ENCODE results near the gene KLF11. TPM values are rescaled to one million over a fixed set of nuclear protein-coding genes. Genes with fewer than 3 reads are reported as not detected.

KLF11 gene
- polyA plus RNA-seq, 1 experiment: 4.9 TPM

- Histone ChIP-seq H3K9me3 (ENCODE audit: control insufficient read depth, insufficient read depth, low read length) (no peaks in the 10 kb centered on the region), H3K4me3 (ENCODE audit: low read depth, low read length) (no peak overlapping the region), H3K27me3 (ENCODE audit: control insufficient read depth, insufficient read depth, low read length) (no peaks in the 10 kb centered on the region), H3K27ac (ENCODE audit: low read depth, low read length) (no peak overlapping the region)
- no peak for TF ChIP-seq CTCF (IDR thresholded peaks at IDR 0.05; ENCODE audit: low read depth, low read length)
- ChIA-PET CTCF (interaction anchor here (0.6 kb wide), 1 partner anchor 49 kb away, joined by 8 read pairs; no protein-coding TSS in a partner anchor), POLR2A (no interaction called here)
- no peak for DNase-seq (ENCODE audit: low read depth, low spot score)
These were observed 44.3 kb upstream of the KLF11 start for GRCh38 chr2:9998916-9999654.

- H3K27ac ChIP-seq (ENCODE audit: low read depth, low read length): no peak overlapping the region
- ChIA-PET CTCF (interaction anchor here (0.6 kb wide), 1 partner anchor 49 kb away, joined by 8 read pairs; no protein-coding TSS in a partner anchor), POLR2A (no interaction called here)
- H3K4me3 ChIP-seq (ENCODE audit: low read depth, low read length): no peak overlapping the region
- DNase-seq (ENCODE audit: low read depth, low spot score): no peak
- no peak for TF ChIP-seq CTCF (IDR thresholded peaks at IDR 0.05; ENCODE audit: low read depth, low read length)
- no peaks in the 10 kb centered on the region for H3K27me3 ChIP-seq (ENCODE audit: control insufficient read depth, insufficient read depth, low read length)
- no peaks in the 10 kb centered on the region for H3K9me3 ChIP-seq (ENCODE audit: control insufficient read depth, insufficient read depth, low read length)
These were observed 43.7 kb upstream of the KLF11 start for GRCh38 chr2:9999693-10000092.

- TF ChIP-seq CTCF (IDR thresholded peaks at IDR 0.05; ENCODE audit: low read depth, low read length): no peak
- CTCF ChIA-PET: interaction anchor here (1.0 to 2.7 kb wide), 2 partner anchors 16 to 201 kb away, joined by 3 to 11 read pairs; no protein-coding TSS in a partner anchor
- POLR2A ChIA-PET: no interaction called here
These were observed 42.8 kb upstream of the KLF11 start for GRCh38 chr2:10000541-10000940.

GRCh38 chr2:10001586-10001985, 41.8 kb upstream of the KLF11 start:
- peaks cover 5% of the 10 kb centered on the region for H3K9me3 ChIP-seq (ENCODE audit: control insufficient read depth, insufficient read depth, low read length)
- no peak for TF ChIP-seq CTCF (IDR thresholded peaks at IDR 0.05; ENCODE audit: low read depth, low read length)
- ChIA-PET POLR2A (no interaction called here), CTCF (interaction anchor here (0.7 to 2.7 kb wide), 3 partner anchors 17 to 220 kb away, joined by 3 to 11 read pairs (median 3); no protein-coding TSS in a partner anchor)
- no peak for DNase-seq (ENCODE audit: low read depth, low spot score)
- no peak overlapping the region for H3K4me3 ChIP-seq (ENCODE audit: low read depth, low read length)
- H3K27ac ChIP-seq (ENCODE audit: low read depth, low read length): no peak overlapping the region
- no peaks in the 10 kb centered on the region for H3K27me3 ChIP-seq (ENCODE audit: control insufficient read depth, insufficient read depth, low read length)

More at GRCh38 chr2:10000541-10000940, 42.8 kb upstream of the KLF11 start:
- no peaks in the 10 kb centered on the region for H3K9me3 ChIP-seq (ENCODE audit: control insufficient read depth, insufficient read depth, low read length)
- H3K4me3 ChIP-seq (ENCODE audit: low read depth, low read length): no peak overlapping the region
- no peak for DNase-seq (ENCODE audit: low read depth, low spot score)
- H3K27ac ChIP-seq (ENCODE audit: low read depth, low read length): no peak overlapping the region
- H3K27me3 ChIP-seq (ENCODE audit: control insufficient read depth, insufficient read depth, low read length): no peaks in the 10 kb centered on the region

GRCh38 chr2:10002109-10002508, 41.2 kb upstream of the KLF11 start:
- Histone ChIP-seq H3K27me3 (ENCODE audit: control insufficient read depth, insufficient read depth, low read length) (no peaks in the 10 kb centered on the region), H3K4me3 (ENCODE audit: low read depth, low read length) (no peak overlapping the region), H3K27ac (ENCODE audit: low read depth, low read length) (no peak overlapping the region), H3K9me3 (ENCODE audit: control insufficient read depth, insufficient read depth, low read length) (peaks cover 5% of the 10 kb centered on the region)
- CTCF ChIA-PET: interaction anchor here (2.7 kb wide), 1 partner anchor 18 kb away, joined by 11 read pairs; no protein-coding TSS in a partner anchor
- POLR2A ChIA-PET: no interaction called here
- no peak for TF ChIP-seq CTCF (IDR thresholded peaks at IDR 0.05; ENCODE audit: low read depth, low read length)
- no peak for DNase-seq (ENCODE audit: low read depth, low spot score)

All from AG04450 (cell line).